Central memory CD8-positive, alpha-beta T cell (primary cell): ENCODE results near the gene SUSD5.

Experiments used
- ATAC-seq: fragments of 150-1000 bp; cut with Tn5 transposase; replicated peaks from 2 replicates; pipeline ENCODE4 v1.10.0; 2022; ENCODE audit warnings: mild to moderate bottlenecking, moderate FRiP score, moderate number of reproducible peaks; ENCODE audit not compliant: poor library complexity, severe bottlenecking; ENCODE audit errors: extremely low read depth
- DNase-seq, 2 donors: peaks; one replicate each; pipeline ENCODE4 v3.0.0; 2021; ENCODE audit warnings: low spot score in 2 of 2
- H3K27ac Mint-ChIP-seq: one replicate; pipeline ENCODE4 v1.8.0; 2022; ENCODE audit warnings: low read depth, mild to moderate bottlenecking, moderate library complexity, mixed read lengths
- H3K27me3 Mint-ChIP-seq: one replicate; pipeline ENCODE4 v1.8.0; 2022; ENCODE audit warnings: mixed read lengths
- H3K36me3 Mint-ChIP-seq: one replicate; pipeline ENCODE4 v1.8.0; 2022; ENCODE audit warnings: mild to moderate bottlenecking, moderate library complexity, mixed read lengths; ENCODE audit not compliant: insufficient read depth
- H3K4me1 Mint-ChIP-seq: one replicate; pipeline ENCODE4 v1.8.0; 2022; ENCODE audit warnings: mixed read lengths
- H3K4me3 Mint-ChIP-seq: one replicate; pipeline ENCODE4 v1.8.0; 2022; ENCODE audit warnings: mild to moderate bottlenecking, moderate library complexity, mixed read lengths
- H3K9me3 Mint-ChIP-seq: one replicate; pipeline ENCODE4 v1.8.0; 2022; ENCODE audit warnings: mixed read lengths

Gene SUSD5

GRCh38 chr3:33218446-33219174 lies at the start of gene SUSD5:
SUSD5 (minus strand) TSS chr3:33218810; CDS start chr3:33218797, 13 bp downstream.
- H3K36me3 Mint-ChIP-seq: peaks cover 4% of the 10 kb centered on the region
- ATAC-seq (no peak), DNase-seq (no peak)
- H3K27ac Mint-ChIP-seq: no peak within 1 kb of the TSS
- peaks cover 79% of the 10 kb centered on the region for H3K27me3 Mint-ChIP-seq
- H3K4me3 Mint-ChIP-seq: no peak within 1 kb of the TSS
- H3K4me1 Mint-ChIP-seq: no peaks in the 10 kb centered on the region
- H3K9me3 Mint-ChIP-seq: no peaks in the 10 kb centered on the region

GRCh38 chr3:33260104-33260503 lies 41.5 kb upstream of the SUSD5 start:
- ATAC-seq (no peak), DNase-seq (no peak)
- no peaks in the 10 kb centered on the region for H3K36me3 Mint-ChIP-seq
- no peak overlapping the region for H3K4me3 Mint-ChIP-seq
- H3K27ac Mint-ChIP-seq: no peak overlapping the region
- peaks cover 17% of the 10 kb centered on the region for H3K27me3 Mint-ChIP-seq
- no peaks in the 10 kb centered on the region for H3K9me3 Mint-ChIP-seq
- H3K4me1 Mint-ChIP-seq: no peaks in the 10 kb centered on the region

- no peak overlapping the region for H3K27ac Mint-ChIP-seq
- ATAC-seq: no peak
- DNase-seq: no peak
Observed at GRCh38 chr3:33256249-33256648, 37.6 kb upstream of the SUSD5 start.

DNA sequence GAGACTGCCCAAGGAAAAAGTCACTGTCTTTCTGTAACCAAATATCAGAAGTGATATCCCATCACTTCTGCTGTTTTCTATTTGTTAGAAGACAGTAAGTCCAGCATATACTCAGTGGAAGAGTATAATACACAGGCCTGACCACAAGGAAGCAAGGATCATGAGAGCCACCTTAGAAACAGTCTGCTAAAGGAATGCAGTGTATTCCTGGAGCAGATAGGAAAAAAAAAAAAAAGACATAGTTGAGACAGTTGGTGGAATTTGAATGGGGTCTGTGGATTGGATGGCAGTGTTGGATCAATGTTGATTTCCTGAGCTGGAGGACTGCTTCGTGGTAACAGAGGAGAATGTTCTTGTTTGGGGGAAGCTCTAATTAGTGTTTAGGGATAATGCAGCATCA lies 32.1 kb upstream of the SUSD5 start:
- Mint-ChIP-seq H3K27ac (no peak overlapping the region), H3K9me3 (no peaks in the 10 kb centered on the region), H3K27me3 (peaks cover 50% of the 10 kb centered on the region), H3K36me3 (no peaks in the 10 kb centered on the region), H3K4me3 (no peak overlapping the region), H3K4me1 (no peaks in the 10 kb centered on the region)
- ATAC-seq (no peak), DNase-seq (no peak)

More at GRCh38 chr3:33256249-33256648, 37.6 kb upstream of the SUSD5 start:
- Mint-ChIP-seq H3K4me3 (no peak overlapping the region), H3K9me3 (no peaks in the 10 kb centered on the region), H3K27me3 (peaks cover 14% of the 10 kb centered on the region), H3K4me1 (no peaks in the 10 kb centered on the region), H3K36me3 (no peaks in the 10 kb centered on the region)

DNA sequence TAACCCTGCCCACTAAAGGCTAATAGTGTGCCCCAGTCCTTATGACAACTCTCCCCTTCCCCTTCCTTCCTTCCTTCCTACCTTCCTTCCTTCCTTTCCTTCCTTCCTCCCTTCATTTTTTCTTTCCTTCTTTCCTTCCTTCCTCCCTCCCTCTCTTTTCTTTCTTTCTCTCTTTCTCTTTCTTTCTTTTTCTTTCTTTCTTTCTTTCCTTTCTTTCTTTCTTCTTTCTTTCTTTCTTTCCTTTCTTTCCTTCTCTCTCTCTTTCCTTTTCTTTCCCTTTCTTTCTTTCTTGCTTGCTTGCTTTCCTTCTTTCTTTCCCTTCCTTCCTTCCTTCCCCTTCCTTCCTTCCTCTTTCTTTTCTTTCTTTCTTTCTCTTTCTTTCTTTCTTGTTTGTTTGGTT lies 28.2 kb upstream of the SUSD5 start:
- no peaks in the 10 kb centered on the region for H3K9me3 Mint-ChIP-seq
- peaks cover 66% of the 10 kb centered on the region for H3K27me3 Mint-ChIP-seq
- DNase-seq: no peak
- no peak for ATAC-seq
- H3K4me1 Mint-ChIP-seq: no peaks in the 10 kb centered on the region
- no peak overlapping the region for H3K27ac Mint-ChIP-seq
- no peak overlapping the region for H3K4me3 Mint-ChIP-seq
- no peaks in the 10 kb centered on the region for H3K36me3 Mint-ChIP-seq

DNA sequence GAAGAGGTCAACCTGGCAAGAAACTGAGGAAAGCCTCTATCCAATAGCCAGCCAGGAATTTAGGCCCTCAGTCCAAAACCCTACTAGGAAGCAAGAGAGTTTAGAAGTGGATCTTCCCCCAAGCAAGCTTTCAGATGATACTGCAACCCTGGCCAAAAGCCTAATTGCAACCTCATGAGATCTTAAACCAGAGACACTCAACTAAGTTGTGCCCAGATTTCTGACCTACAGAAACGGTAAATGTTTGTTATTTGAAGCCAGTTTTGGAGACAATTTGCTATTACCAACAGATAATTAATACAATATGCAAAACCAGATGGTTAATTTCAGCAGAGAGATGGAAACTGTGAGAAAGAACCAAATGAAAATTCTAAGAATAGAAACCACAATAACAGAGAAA lies 21.7 kb upstream of the SUSD5 start:
- Mint-ChIP-seq H3K36me3 (no peaks in the 10 kb centered on the region), H3K27me3 (peaks cover 86% of the 10 kb centered on the region), H3K4me3 (no peak overlapping the region), H3K9me3 (no peaks in the 10 kb centered on the region), H3K4me1 (no peaks in the 10 kb centered on the region), H3K27ac (no peak overlapping the region)
- ATAC-seq (no peak), DNase-seq (no peak)

DNA sequence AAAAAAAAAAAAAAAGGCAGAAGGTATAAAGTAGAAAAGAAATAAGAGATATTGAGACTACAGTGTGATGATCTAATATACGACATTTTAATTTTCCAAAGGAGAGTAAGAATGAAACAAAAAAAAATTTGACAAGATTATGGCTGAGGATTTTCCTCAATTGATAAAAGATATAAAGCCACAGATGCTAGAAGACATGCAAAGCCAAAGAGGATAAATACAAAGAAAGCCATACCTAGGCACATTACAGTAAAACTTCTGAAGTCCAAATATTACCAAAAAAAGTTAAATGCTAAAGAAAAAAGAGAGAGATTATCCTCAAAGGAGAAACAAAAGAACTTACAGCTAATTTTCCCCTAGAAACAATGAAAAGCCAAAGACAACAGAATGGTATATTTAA lies 20.3 kb upstream of the SUSD5 start:
- DNase-seq (no peak), ATAC-seq (no peak)
- no peaks in the 10 kb centered on the region for H3K4me1 Mint-ChIP-seq
- no peaks in the 10 kb centered on the region for H3K36me3 Mint-ChIP-seq
- no peaks in the 10 kb centered on the region for H3K9me3 Mint-ChIP-seq
- no peak overlapping the region for H3K4me3 Mint-ChIP-seq
- peaks cover 80% of the 10 kb centered on the region for H3K27me3 Mint-ChIP-seq
- H3K27ac Mint-ChIP-seq: no peak overlapping the region

DNA sequence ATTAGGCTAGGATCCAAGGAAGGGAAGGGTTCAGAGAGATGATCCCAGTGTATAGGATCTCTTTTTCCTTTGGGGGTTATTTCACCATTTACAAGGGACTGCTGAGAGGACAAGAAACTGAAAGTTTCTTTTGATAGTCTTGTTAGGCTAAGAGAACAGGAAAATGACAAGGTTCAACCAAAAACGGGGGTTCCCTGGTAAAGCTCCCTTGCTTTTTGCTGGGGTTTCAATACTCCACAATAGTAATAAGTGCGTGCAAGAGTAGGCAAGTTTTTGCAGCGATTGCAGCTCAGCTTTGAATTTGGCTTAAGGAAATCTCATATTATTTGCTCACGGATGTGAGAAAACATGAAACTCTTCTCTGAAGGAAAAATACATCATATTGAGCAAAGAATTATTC lies 18.8 kb upstream of the SUSD5 start:
- DNase-seq (no peak), ATAC-seq (no peak)
- no peak overlapping the region for H3K27ac Mint-ChIP-seq
- H3K4me1 Mint-ChIP-seq: no peaks in the 10 kb centered on the region
- H3K36me3 Mint-ChIP-seq: no peaks in the 10 kb centered on the region
- H3K27me3 Mint-ChIP-seq: peaks cover 70% of the 10 kb centered on the region
- no peaks in the 10 kb centered on the region for H3K9me3 Mint-ChIP-seq
- H3K4me3 Mint-ChIP-seq: no peak overlapping the region

DNA sequence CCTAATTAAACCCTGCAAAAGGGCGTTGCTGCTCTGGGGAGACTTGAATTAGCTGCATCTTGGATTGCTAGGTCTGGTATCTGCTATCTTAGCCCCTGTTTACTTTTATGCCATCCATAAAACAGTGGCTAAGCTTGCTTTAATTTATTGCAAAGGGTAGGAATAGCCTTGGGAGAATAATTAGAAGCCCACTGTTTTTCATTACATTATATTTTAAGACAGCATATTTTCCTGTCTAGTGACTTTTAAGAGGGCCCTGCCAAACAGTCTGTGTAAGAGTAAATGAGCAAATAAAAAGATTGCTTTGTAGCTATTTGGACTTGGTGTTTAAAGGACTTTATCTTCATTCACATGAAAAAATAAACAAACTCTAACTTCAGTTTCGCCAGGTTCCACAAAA lies 17.4 kb upstream of the SUSD5 start:
- H3K27me3 Mint-ChIP-seq: peaks cover 55% of the 10 kb centered on the region
- no peak for ATAC-seq
- no peak overlapping the region for H3K4me3 Mint-ChIP-seq
- H3K36me3 Mint-ChIP-seq: no peaks in the 10 kb centered on the region
- H3K27ac Mint-ChIP-seq: no peak overlapping the region
- H3K9me3 Mint-ChIP-seq: no peaks in the 10 kb centered on the region
- DNase-seq: no peak
- H3K4me1 Mint-ChIP-seq: no peaks in the 10 kb centered on the region

- Mint-ChIP-seq H3K4me3 (no peak overlapping the region), H3K36me3 (no peaks in the 10 kb centered on the region), H3K4me1 (no peaks in the 10 kb centered on the region), H3K9me3 (no peaks in the 10 kb centered on the region), H3K27me3 (peaks cover 46% of the 10 kb centered on the region), H3K27ac (no peak overlapping the region)
- ATAC-seq: no peak
- no peak for DNase-seq
Observed at GRCh38 chr3:33233884-33234283, 15.3 kb upstream of the SUSD5 start.

- peaks cover 43% of the 10 kb centered on the region for H3K27me3 Mint-ChIP-seq
- no peak overlapping the region for H3K27ac Mint-ChIP-seq
- no peaks in the 10 kb centered on the region for H3K4me1 Mint-ChIP-seq
- no peak for DNase-seq
- H3K36me3 Mint-ChIP-seq: no peaks in the 10 kb centered on the region
- H3K9me3 Mint-ChIP-seq: no peaks in the 10 kb centered on the region
- no peak overlapping the region for H3K4me3 Mint-ChIP-seq
- ATAC-seq: no peak
Observed at GRCh38 chr3:33231756-33232465, 13.3 kb upstream of the SUSD5 start.

DNA sequence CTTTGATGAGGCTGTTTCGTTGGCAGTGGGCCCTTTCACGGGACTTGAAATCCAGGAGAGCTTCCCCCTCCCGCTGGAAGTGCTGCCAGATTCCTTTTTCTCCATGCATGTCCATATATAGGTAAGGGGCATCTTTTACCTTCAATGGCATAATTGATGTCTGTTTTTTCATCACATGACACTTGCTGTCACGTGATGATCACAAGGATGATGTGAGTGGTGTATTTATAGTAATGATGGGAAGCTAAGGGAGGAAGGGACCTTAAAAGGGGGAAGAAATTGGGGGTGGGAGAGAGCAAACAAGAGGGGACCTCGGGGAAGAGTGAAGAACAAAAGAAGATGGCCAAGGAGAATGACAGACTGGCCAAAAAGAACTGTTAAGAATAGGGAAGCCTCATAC lies 11.3 kb upstream of the SUSD5 start:
- no peaks in the 10 kb centered on the region for H3K4me1 Mint-ChIP-seq
- no peak overlapping the region for H3K27ac Mint-ChIP-seq
- ATAC-seq: no peak
- no peak overlapping the region for H3K4me3 Mint-ChIP-seq
- peaks cover 29% of the 10 kb centered on the region for H3K27me3 Mint-ChIP-seq
- no peaks in the 10 kb centered on the region for H3K9me3 Mint-ChIP-seq
- no peak for DNase-seq
- no peaks in the 10 kb centered on the region for H3K36me3 Mint-ChIP-seq

GRCh38 chr3:33229066-33229465 lies 10.5 kb upstream of the SUSD5 start:
- DNase-seq (no peak), ATAC-seq (no peak)
- Mint-ChIP-seq H3K4me1 (no peaks in the 10 kb centered on the region), H3K27ac (no peak overlapping the region), H3K4me3 (no peak overlapping the region), H3K27me3 (peaks cover 36% of the 10 kb centered on the region), H3K9me3 (no peaks in the 10 kb centered on the region), H3K36me3 (no peaks in the 10 kb centered on the region)
